Panc1 (cell line): Measurements from ENCODE around the gene MLYCD. TPM values are rescaled to one million over a fixed set of nuclear protein-coding genes. Genes with fewer than 3 reads are reported as not detected.

Experiments used
- ATAC-seq: fragments of 200-7000 bp; cut with Tn5 transposase; 2 replicates; pipeline ENCODE4 v1.9.1; 2020; ENCODE audit warnings: mild to moderate bottlenecking, moderate library complexity
- BruUV-seq: library from RNA; stranded (reverse); fragments of 400-500 nt; replicated peaks from 2 replicates; lab custom pipeline; 2021; lab: Mats Ljungman, UMichigan
- CTCF ChIA-PET: fragments of 300-600 bp; sonication (Branson Sonifier 250); formaldehyde crosslinking; loops from one replicate; lab custom pipeline; 2022; ENCODE audit warnings: antibody characterized with exemption; lab: Charles Lee
- POLR2A ChIA-PET: fragments of 300-600 bp; sonication (Branson Sonifier 250); formaldehyde crosslinking; loops from one replicate; lab custom pipeline; 2022; ENCODE audit warnings: antibody characterized with exemption; lab: Charles Lee
- DNase-seq: peaks from one replicate; pipeline ENCODE4 v3.0.0-alpha.2; 2010; ENCODE audit warnings: low read depth, low spot score
- H3K27ac ChIP-seq: 2 replicates; pipeline ENCODE4 v1.5.1; 2011; ENCODE audit warnings: mild to moderate bottlenecking, low read length, inconsistent platforms
- H3K27me3 ChIP-seq: fragments of 200-500 bp; sonication (Bioruptor generic); 2 replicates; pipeline ENCODE4 v1.6.0; 2014; ENCODE audit warnings: low read length, inconsistent platforms; ENCODE audit not compliant: control insufficient read depth, insufficient read depth
- H3K36me3 ChIP-seq: fragments of 200-500 bp; sonication (Bioruptor generic); 2 replicates; pipeline ENCODE4 v1.5.1; 2014; ENCODE audit warnings: inconsistent platforms, mild to moderate bottlenecking, low read length, moderate library complexity; ENCODE audit not compliant: control insufficient read depth, insufficient read depth
- H3K4me1 ChIP-seq: 2 replicates; pipeline ENCODE4 v1.5.1; 2011; ENCODE audit warnings: inconsistent platforms, mild to moderate bottlenecking, low read length, moderate library complexity; ENCODE audit not compliant: control insufficient read depth, insufficient read depth
- H3K4me3 ChIP-seq, 2 experiments: 2 replicates each; pipeline ENCODE4 v1.5.1; 2011 to 2012; ENCODE audit warnings: low read depth in 2 of 2, low read length in 2 of 2, mild to moderate bottlenecking in 2 of 2, inconsistent platforms in 1 of 2, moderate library complexity in 1 of 2
- H3K9me3 ChIP-seq: fragments of 200-500 bp; sonication (Bioruptor generic); 2 replicates; pipeline ENCODE4 v1.5.1; 2014; ENCODE audit warnings: low read depth, mild to moderate bottlenecking, inconsistent platforms, low read length, moderate library complexity; ENCODE audit not compliant: control insufficient read depth, insufficient read depth
- POLR2AphosphoS5 ChIP-seq: IDR thresholded peaks from 2 replicates; pipeline ENCODE4 v1.6.1; 2012; ENCODE audit warnings: mild to moderate bottlenecking, low read depth, low read length, moderate library complexity
- SIN3A ChIP-seq: IDR thresholded peaks from 2 replicates; pipeline ENCODE4 v1.6.1; 2012; ENCODE audit warnings: low read depth, mild to moderate bottlenecking, low read length, moderate library complexity, borderline replicate concordance; ENCODE audit not compliant: insufficient read depth
- TCF7L2 ChIP-seq: IDR thresholded peaks from 2 replicates; pipeline ENCODE4 v1.6.1; 2011; ENCODE audit warnings: mild to moderate bottlenecking, low read depth, low read length, inconsistent platforms
- in situ Hi-C: cut with HindIII; loops from 2 replicates; pipeline ENCODE4 v1.10.0; 2016; ENCODE audit warnings: low sequenced_read_pairs, low pct_unique_long_range_greater_than_20kb
- intact Hi-C: fragments of 100-400 bp; cut with micrococcal nuclease; formaldehyde crosslinking; loops from one replicate; pipeline ENCODE4 v1.10.0; 2022; ENCODE audit not compliant: unreplicated experiment
- total RNA-seq: library from RNA; stranded (reverse); gene quantifications from one replicate; pipeline ENCODE4 v1.2.1, GENCODE V29; 2021; ENCODE audit not compliant: unreplicated experiment
- TF ChIP-seq, protein P1 (sequence below): fragments of 450-650 bp; IDR thresholded peaks from 2 replicates; pipeline ENCODE4 v1.5.1; 2017; ENCODE audit warnings: mild to moderate bottlenecking
- TF ChIP-seq, protein P2 (sequence below), 2 experiments: IDR thresholded peaks; 2 replicates each; pipeline ENCODE4 v1.6.1; 2011 to 2012; ENCODE audit warnings: low read depth in 2 of 2, control low read depth in 1 of 2, low read length in 1 of 2, mild to moderate bottlenecking in 1 of 2, moderate library complexity in 1 of 2; ENCODE audit not compliant: insufficient read depth in 1 of 2

MLYCD gene
- total RNA-seq, 1 experiment from 2014 or later = 2.2 TPM

GRCh38 chr16:83917152-83918120 is 18.5 kb downstream of the MLYCD start:
- Histone ChIP-seq H3K4me3 (no peak overlapping the region), H3K27me3 (no peaks in the 10 kb centered on the region), H3K9me3 (no peaks in the 10 kb centered on the region), H3K27ac (no peak overlapping the region), H3K4me1 (no peaks in the 10 kb centered on the region), H3K36me3 (no peaks in the 10 kb centered on the region)
- ChIA-PET POLR2A (no interaction called here), CTCF (no interaction called here)
- in situ Hi-C loops (no loop called here), intact Hi-C loops (no loop called here)
- no peak for TF ChIP-seq POLR2AphosphoS5
- TF ChIP-seq, protein P1, sequence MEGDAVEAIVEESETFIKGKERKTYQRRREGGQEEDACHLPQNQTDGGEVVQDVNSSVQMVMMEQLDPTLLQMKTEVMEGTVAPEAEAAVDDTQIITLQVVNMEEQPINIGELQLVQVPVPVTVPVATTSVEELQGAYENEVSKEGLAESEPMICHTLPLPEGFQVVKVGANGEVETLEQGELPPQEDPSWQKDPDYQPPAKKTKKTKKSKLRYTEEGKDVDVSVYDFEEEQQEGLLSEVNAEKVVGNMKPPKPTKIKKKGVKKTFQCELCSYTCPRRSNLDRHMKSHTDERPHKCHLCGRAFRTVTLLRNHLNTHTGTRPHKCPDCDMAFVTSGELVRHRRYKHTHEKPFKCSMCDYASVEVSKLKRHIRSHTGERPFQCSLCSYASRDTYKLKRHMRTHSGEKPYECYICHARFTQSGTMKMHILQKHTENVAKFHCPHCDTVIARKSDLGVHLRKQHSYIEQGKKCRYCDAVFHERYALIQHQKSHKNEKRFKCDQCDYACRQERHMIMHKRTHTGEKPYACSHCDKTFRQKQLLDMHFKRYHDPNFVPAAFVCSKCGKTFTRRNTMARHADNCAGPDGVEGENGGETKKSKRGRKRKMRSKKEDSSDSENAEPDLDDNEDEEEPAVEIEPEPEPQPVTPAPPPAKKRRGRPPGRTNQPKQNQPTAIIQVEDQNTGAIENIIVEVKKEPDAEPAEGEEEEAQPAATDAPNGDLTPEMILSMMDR = no peak
- TF ChIP-seq, protein P2, sequence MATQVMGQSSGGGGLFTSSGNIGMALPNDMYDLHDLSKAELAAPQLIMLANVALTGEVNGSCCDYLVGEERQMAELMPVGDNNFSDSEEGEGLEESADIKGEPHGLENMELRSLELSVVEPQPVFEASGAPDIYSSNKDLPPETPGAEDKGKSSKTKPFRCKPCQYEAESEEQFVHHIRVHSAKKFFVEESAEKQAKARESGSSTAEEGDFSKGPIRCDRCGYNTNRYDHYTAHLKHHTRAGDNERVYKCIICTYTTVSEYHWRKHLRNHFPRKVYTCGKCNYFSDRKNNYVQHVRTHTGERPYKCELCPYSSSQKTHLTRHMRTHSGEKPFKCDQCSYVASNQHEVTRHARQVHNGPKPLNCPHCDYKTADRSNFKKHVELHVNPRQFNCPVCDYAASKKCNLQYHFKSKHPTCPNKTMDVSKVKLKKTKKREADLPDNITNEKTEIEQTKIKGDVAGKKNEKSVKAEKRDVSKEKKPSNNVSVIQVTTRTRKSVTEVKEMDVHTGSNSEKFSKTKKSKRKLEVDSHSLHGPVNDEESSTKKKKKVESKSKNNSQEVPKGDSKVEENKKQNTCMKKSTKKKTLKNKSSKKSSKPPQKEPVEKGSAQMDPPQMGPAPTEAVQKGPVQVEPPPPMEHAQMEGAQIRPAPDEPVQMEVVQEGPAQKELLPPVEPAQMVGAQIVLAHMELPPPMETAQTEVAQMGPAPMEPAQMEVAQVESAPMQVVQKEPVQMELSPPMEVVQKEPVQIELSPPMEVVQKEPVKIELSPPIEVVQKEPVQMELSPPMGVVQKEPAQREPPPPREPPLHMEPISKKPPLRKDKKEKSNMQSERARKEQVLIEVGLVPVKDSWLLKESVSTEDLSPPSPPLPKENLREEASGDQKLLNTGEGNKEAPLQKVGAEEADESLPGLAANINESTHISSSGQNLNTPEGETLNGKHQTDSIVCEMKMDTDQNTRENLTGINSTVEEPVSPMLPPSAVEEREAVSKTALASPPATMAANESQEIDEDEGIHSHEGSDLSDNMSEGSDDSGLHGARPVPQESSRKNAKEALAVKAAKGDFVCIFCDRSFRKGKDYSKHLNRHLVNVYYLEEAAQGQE (IDR thresholded peaks at IDR 0.05; ENCODE audit: insufficient read depth in 1 of 2, low read depth in 2 of 2, low read length in 1 of 2) = no peak
- TF ChIP-seq TCF7L2 = no peak
- no peak for TF ChIP-seq SIN3A
- ATAC-seq (no peak), DNase-seq (no peak)
- BruUV-seq = no TSS peak

- intact Hi-C loops = no loop called here
- BruUV-seq = no TSS peak
- in situ Hi-C loops = no loop called here
- POLR2A ChIA-PET = no interaction called here
- no peaks in the 10 kb centered on the region for H3K9me3 ChIP-seq
- H3K4me3 ChIP-seq = no peak overlapping the region
- TF ChIP-seq TCF7L2 = no peak
- TF ChIP-seq, protein P2 (IDR thresholded peaks at IDR 0.05; ENCODE audit: insufficient read depth in 1 of 2, low read depth in 2 of 2, low read length in 1 of 2) = no peak
- TF ChIP-seq POLR2AphosphoS5 = no peak
- TF ChIP-seq, protein P1 = no peak
- TF ChIP-seq SIN3A = no peak
- CTCF ChIA-PET = no interaction called here
- H3K27me3 ChIP-seq = no peaks in the 10 kb centered on the region
- no peak overlapping the region for H3K27ac ChIP-seq
- H3K4me1 ChIP-seq = no peaks in the 10 kb centered on the region
- ATAC-seq = no peak
- H3K36me3 ChIP-seq = no peaks in the 10 kb centered on the region
- no peak for DNase-seq
These were observed 22.1 kb downstream of the MLYCD start for GRCh38 chr16:83920894-83921491.
